Kidney epithelial cell (primary cell): ENCODE measurements around the gene NT5C3B. TPM values are rescaled to one million over a fixed set of nuclear protein-coding genes. Genes with fewer than 3 reads are reported as not detected.
"Not testable (repeated sequence)": the region's sequence is repeated elsewhere in the genome, so short reads cannot be mapped to it uniquely, and the experiment has no call there.

Experiments used
- DNase-seq: peaks from one replicate; pipeline ENCODE4 v3.0.0-alpha.2; 2010; ENCODE audit warnings: low read depth
- H3K27me3 ChIP-seq: 2 replicates; pipeline ENCODE4 v1.6.0; 2011; ENCODE audit warnings: low read length; ENCODE audit not compliant: control insufficient read depth, insufficient read depth
- H3K36me3 ChIP-seq: 2 replicates; pipeline ENCODE4 v1.5.1; 2011; ENCODE audit warnings: low read length; ENCODE audit not compliant: control insufficient read depth, insufficient read depth
- H3K4me3 ChIP-seq: 2 replicates; pipeline ENCODE4 v1.5.1; 2011; ENCODE audit warnings: low read depth, mild to moderate bottlenecking, control low read depth, low read length
- total RNA-seq: library from RNA; depleted of rRNA; stranded (reverse); fragments of >200 nt; gene quantifications from 2 replicates; pipeline ENCODE4 v1.2.3, GENCODE V29; 2015
- TF ChIP-seq, protein P1 (sequence below): IDR thresholded peaks from 2 replicates; pipeline ENCODE4 v1.5.1; 2011; ENCODE audit warnings: mild to moderate bottlenecking, moderate library complexity, low read length, control low read depth, inconsistent platforms; ENCODE audit not compliant: insufficient read depth, poor library complexity, severe bottlenecking

NT5C3B gene
- total RNA-seq, 1 donor from 2014 or later: 61.5 TPM

DNA sequence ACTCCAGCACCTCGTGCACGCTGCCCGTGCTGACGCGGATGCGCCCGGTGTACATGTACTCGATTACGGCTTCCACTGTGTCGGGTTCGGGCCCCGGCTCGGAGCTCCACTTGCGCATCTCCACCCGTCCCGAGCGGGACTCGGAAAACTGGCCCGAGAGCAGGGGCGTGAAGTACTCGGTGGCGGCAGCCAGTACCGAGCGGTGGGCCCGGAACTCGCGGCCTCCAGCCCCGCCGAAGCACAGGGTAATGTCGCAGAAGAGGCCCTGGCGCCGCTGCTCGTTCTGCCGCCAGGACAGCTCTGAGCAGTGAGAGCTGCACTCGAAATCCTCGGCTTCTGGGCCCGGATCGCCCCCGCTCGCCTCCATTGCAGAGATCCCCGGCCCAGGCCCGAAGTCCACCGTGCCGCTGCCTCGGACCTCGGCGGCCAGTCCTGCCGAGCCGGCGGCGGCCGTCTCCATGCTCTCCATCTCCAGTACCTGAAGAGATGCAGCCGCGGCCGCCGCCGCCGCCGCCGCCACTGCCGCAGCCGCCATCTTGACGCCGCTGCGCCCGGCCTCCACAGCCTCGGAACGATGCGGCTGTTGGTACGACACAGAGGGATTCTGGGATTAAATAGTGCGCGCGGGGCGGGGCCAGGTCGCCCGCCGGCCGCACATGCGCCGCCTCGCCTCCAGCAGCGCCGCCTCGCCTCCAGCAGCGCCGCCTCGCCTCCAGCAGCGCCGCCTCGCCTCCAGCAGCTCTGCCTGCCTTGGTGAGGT is 29.0 kb upstream of the NT5C3B start, which contains the start of gene KLHL11:
Gene KLHL11, minus strand, starts transcription at position 588 of the 760 bp plus-strand sequence. Its CDS starts 53 bp downstream, at position 535.
- no peaks in the 10 kb centered on the region for H3K36me3 ChIP-seq
- DNase-seq: peak; percentile 49
- TF ChIP-seq, protein P1, sequence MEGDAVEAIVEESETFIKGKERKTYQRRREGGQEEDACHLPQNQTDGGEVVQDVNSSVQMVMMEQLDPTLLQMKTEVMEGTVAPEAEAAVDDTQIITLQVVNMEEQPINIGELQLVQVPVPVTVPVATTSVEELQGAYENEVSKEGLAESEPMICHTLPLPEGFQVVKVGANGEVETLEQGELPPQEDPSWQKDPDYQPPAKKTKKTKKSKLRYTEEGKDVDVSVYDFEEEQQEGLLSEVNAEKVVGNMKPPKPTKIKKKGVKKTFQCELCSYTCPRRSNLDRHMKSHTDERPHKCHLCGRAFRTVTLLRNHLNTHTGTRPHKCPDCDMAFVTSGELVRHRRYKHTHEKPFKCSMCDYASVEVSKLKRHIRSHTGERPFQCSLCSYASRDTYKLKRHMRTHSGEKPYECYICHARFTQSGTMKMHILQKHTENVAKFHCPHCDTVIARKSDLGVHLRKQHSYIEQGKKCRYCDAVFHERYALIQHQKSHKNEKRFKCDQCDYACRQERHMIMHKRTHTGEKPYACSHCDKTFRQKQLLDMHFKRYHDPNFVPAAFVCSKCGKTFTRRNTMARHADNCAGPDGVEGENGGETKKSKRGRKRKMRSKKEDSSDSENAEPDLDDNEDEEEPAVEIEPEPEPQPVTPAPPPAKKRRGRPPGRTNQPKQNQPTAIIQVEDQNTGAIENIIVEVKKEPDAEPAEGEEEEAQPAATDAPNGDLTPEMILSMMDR: no peak
- no peaks in the 10 kb centered on the region for H3K27me3 ChIP-seq
- H3K4me3 ChIP-seq: peak within 1 kb of the TSS; percentile 83

DNA sequence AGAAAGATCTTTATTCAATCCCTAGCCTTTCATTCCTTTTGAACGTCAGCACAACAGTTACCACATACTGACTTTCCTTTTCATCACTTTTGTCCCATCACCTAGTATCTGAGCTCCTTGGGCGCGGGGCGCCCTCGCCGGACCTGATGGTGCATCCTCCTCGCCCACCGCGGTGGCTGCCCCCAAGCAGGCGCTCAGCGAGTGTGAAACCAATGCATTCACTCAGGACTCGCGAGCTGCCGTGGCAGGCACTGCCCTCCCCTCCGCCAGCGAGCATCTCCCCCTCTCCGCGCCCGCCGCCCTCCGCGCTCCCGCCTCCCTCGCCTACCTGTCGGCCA is 28.4 kb upstream of the NT5C3B start:
- H3K36me3 ChIP-seq: no peaks in the 10 kb centered on the region
- DNase-seq: no peak
- H3K27me3 ChIP-seq: no peaks in the 10 kb centered on the region
- H3K4me3 ChIP-seq: peak overlapping the region; percentile 83
- TF ChIP-seq, protein P1: no peak

DNA sequence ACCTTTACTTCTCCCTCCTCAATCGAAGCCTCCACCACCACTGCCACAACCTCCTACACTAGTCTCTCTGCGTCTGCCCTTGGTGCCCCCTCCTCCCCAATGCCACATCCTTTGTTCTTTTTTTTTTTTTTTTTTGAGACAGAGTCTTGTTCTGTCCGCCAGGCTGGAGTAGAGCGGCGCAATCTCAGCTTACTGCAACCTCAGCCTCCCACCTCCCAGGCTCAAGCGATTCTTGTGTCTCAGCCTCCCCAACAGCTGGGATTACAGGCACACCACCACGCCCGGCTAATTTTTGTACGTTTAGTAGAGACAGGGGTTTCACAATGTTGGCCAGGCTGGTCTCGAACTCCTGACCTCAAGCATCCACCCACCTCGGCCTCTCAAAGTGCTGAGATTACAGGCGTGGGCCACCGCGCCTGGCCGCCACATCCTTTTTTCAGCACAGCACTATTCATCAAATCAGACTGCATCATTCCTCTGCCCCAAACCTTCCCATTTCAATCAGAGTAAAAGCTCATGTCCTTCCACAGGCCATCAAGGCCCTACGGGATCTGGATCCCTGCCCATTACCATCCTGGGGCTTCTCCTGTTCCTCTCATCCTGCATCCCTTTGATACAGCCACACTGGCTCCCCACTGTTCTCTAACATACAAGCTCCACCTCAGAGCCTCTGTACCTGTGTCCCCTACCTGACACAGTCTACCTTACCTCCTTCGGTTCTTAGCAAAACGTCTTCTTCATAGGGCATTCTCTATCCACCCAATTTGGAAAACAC is 27.2 kb upstream of the NT5C3B start:
- TF ChIP-seq, protein P1: no peak
- H3K27me3 ChIP-seq: no peaks in the 10 kb centered on the region

DNA sequence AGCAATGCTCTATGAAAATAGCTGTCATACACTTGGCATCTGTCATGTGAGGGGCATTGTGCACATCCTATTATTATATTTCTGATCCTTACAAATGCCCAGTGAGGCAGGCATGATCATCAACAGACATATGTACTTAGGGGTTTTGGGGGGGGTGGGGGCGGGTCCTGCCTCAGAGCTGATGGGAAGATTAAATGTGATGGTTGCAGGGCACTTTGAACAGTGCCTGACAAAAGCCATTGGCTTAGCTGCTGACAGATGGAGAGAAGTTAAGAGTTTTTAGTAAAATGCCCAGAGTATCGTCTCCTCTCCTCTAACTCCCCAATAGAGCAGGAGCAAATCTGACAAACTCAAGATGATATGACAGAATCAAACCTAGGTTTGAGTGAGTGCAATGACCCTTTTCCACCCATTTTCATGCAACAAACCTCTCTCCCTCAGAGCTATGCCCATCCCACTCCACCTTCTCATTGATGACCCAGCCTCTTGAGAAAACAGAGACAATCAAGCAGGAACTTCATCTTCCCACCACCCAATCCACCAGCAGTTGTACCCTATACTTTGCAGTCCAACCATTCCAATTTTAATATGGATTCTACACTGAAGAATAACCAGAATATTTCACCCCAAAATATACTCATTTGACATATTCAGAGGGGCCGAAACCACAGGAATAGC is 24.4 kb upstream of the NT5C3B start:
- Histone ChIP-seq H3K4me3 (no peak overlapping the region), H3K27me3 (no peaks in the 10 kb centered on the region), H3K36me3 (no peaks in the 10 kb centered on the region)
- no peak for DNase-seq
- TF ChIP-seq, protein P1: no peak

More for the DNA sequence above, 27.2 kb upstream of the NT5C3B start:
- H3K36me3 ChIP-seq: no peaks in the 10 kb centered on the region
- DNase-seq: no peak
- H3K4me3 ChIP-seq: no peak overlapping the region

DNA sequence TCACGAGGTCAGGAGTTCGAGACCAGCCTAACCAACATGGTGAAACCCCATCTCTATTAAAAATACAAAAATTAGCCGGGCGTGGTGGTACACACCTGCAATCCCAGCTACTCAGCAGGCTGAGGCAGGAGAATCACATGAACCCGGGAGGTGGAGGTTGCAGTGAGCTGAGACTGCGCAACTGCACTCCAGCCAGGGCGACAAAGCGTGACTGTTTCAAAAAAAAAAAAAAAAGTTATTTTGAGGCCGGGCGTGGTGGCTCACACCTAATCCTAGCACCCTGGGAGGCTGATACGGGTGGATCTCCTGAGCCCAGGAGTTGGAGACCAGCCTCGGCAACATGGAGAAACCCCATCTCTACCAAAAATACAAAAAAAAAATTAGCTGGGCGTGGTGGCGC is 15.3 kb upstream of the NT5C3B start:
- not testable (repeated sequence) for DNase-seq, H3K36me3 ChIP-seq, H3K4me3 ChIP-seq, H3K27me3 ChIP-seq

DNA sequence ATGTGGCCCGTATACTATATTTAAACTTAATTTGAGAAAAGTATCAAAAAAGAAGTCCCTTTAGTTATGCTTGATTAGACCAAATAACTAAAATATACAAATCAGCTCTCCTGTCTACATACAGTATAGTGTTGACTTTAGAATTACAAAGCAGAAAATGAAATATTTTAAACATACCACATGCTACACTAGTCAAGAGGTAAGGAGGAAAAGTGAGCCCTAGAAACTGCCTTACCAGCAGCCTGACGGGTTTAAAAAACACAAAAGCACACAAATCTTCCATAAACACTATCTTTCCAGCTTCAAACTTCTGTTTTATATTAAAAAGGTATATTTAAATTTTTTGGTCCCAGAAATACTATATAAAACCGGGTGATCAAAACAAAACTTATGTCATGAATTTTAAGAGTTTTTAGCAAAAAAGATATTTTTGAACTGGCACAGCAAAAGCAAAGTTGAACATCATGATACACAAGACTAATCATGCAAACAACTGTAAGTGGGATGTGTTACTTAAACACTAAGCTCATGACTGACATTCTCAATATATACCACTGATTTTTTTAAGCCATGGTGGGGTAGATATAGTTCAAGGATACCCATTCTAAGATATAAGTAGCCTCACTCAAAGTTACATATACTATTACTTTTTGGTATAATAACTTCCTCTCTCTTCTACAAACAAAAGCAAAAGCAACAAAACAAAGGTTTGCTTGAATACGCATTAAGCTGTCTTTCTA is 13.4 kb upstream of the NT5C3B start:
- no peaks in the 10 kb centered on the region for H3K27me3 ChIP-seq
- no peak for DNase-seq
- TF ChIP-seq, protein P1: no peak
- H3K36me3 ChIP-seq: no peaks in the 10 kb centered on the region
- H3K4me3 ChIP-seq: no peak overlapping the region
